ENCODE measurements around the gene POU2F2.

Gene POU2F2

DNA sequence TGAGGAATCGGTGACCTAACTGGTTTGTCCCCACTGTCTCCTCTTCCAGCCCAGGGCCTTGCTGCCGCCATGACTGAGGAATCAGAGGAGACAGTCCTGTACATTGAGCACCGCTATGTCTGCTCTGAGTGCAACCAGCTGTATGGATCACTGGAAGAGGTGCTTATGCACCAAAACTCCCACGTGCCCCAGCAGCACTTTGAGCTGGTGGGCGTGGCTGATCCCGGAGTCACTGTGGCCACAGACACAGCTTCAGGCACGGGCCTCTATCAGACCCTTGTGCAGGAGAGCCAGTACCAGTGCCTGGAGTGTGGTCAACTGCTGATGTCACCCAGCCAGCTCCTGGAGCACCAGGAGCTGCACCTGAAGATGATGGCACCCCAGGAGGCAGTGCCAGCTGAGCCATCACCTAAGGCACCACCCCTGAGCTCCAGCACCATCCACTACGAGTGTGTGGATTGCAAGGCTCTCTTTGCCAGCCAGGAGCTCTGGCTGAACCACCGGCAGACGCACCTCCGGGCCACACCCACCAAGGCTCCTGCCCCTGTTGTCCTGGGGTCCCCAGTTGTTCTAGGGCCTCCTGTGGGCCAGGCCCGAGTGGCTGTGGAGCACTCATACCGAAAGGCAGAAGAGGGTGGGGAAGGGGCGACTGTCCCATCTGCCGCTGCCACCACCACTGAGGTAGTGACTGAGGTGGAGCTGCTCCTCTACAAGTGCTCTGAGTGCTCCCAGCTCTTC, 53.5 kb downstream of the POU2F2 start:
- no peak for DNase-seq

- DNase-seq, result no peak
These were observed 54.2 kb downstream of the POU2F2 start for GRCh38 chr19:42078058-42078457.

- DNase-seq, result no peak
These were observed 55.8 kb downstream of the POU2F2 start for GRCh38 chr19:42076380-42076944.

DNA sequence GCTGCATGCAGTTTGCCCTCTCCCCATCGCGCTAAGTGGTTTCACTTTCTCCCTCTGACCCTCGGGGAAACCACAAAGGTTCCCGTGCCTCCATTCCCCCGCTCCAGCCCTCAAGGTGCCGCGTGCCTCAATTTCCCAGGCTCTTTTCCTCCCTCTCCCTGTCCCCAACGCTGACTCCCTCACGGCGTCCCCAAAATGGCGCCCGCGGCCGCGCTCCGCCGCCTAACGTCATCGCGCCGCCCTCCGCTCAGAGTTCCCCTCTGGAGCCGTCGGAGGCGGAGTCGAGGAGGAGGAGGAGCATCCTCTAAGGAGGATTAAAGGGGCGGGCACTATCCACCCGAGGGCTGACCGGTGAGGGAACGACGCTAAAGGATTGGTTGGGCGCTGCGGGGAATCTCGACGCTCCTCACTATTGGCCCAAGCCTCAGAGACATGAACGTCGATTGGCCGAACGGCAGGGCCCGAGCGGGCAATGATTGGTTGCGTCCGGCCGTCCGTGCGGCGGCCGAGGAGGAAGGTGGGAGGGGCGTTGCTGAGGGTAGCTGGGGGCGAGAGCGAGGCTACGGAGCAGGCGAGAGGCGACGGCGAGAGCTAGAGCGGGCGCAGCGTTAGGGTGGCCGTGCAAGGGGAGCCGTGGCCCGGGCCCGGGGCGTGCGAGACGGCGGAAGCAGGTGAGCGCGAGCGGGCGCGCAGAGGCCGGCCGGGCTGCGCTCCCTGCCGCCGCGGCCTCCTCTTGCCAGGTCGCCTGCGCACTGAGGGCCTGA, 56.4 kb downstream of the POU2F2 start, which contains the start of gene ZNF574:
ZNF574 (plus strand) TSS at position 551 of the 764 bp plus-strand sequence. CDS start 2,441 bp downstream, outside the sequence.
- peak; percentile 100 for DNase-seq

DNA sequence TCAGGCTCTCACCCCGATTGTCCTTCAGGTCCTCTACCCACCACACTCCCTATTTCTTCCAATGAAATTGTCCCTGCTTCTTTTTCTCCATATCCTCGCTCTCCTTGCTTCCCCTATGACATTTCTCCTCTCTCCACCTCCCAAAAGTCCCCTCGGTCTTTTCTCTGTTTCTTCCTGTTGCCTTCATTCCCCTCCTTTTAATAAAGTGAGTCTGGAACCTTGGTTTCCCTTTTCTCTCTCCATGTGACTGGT, 57.0 kb downstream of the POU2F2 start:
- DNase-seq, result no peak

DNA sequence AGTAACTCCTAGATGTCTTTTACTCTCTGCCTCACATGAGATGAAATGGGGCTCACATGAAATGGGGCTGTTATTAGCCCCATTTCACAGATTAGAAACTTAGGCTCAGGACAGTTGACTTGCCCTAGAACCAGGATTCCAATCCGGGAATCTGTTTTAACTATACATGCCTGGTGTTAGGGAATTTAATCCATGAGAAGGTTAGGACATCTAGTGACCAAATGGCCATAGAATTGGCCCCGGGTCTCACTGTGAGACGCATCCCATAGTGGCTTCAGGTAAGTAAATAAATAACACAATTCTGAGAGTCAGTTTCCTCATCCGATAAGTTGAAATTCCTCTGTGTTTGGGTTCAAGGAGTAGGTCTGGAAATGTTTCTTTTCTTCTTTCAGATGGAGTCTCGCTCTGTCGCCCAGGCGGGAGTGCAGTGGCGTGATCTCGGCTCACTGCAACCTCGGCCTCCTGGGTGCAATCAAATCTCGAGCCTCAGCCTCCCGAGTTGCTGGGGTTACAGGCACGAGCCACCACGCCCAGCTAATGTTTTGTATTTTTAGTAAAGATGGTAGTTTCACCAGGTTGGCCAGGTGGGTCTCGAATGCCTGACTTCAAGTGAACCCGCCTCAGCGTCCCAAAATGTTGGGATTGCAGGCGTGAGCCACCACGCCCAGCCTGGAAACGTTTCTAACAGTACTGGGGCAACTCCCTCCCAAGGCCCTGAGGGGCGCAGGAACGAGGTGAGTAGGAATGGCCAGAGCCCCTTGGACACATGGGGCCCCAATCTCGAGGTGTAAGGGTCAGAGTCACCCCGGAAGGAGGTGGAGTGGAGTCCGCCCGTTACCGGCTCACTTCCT, 57.5 kb downstream of the POU2F2 start:
- peak; percentile 24 for DNase-seq

DNA sequence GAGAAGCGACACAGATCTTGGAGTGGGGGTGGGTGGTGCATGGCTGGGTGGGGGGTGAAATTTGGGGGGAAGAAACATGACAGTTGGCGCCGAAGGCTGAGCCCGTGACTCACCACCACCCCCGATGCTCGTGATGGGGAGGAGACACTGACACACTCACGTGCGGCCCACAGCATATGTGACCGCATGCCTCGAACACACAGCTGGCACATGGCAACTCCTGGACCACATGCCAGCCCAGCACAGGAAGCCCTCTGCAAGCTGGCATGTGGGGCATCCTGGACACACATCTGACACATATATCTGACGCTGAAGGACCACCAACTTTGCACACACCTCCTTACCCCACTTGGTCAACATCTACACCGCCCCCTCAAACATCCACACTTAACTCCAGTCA, 61.0 kb downstream of the POU2F2 start:
- no peak for DNase-seq

- no peak for DNase-seq
These were observed 62.5 kb downstream of the POU2F2 start, which contains the start of gene GRIK5 for GRCh38 chr19:42069619-42070351. Gene GRIK5, minus strand, starts transcription at chr19:42070206. Its CDS starts 4,436 bp downstream, at chr19:42065770.

- no peak for DNase-seq
These were observed 63.3 kb downstream of the POU2F2 start for GRCh38 chr19:42068756-42069571.

DNA sequence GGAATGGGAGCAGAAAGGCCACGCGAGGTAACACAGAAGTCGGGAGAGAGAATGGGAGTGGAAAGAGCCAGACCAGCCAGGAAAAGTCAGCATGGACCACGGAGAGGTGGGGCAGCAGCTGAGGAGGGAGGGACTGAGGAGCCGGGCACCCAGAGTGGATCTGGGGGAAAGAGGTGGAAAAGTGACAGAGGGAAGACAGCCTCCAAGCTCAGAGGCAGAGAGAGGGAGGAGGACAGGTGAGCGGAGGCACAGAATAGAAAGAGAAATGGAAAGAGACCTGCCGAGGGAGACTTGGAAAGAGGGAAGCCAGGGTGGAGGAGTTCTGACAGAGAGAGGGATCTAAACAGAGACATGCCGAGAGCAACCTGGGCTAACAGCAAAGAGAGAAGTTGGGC, 63.9 kb downstream of the POU2F2 start:
- DNase-seq, result no peak

- DNase-seq, result no peak
These were observed 64.8 kb downstream of the POU2F2 start for GRCh38 chr19:42067315-42067888.

DNA sequence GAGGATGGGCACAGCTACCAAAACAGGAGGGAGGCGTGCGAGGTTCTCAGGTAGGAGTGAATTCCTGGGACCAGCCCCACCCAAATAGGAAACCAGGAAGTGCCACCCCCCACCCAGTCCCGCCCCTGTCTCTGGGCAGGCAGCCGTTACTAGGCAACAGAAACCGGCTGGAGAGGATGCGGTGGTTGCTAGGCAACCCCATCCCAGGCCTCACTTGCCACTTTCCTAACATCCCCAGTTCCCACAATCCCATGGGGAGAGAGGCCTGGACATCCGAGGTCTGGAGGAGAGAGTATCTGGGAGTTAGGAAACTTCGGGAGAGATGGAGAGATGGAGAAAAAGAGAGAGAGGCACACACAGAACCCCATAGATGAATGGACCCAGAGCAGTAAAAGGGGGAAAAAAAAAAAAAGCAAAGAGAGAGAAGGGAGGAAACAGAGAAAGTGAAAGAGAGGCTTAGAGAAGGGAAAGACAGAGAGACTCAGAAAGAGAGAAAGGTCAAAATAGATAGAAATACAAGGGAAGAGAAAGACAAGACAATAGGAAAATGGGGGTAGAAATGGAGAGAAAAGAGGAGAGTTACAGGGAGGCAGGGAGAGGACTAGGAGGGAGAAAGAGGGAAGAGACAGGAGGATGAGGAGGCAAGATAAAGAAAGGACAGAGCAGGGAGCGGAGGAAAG, 66.0 kb downstream of the POU2F2 start:
- peak; percentile 18 for DNase-seq

DNA sequence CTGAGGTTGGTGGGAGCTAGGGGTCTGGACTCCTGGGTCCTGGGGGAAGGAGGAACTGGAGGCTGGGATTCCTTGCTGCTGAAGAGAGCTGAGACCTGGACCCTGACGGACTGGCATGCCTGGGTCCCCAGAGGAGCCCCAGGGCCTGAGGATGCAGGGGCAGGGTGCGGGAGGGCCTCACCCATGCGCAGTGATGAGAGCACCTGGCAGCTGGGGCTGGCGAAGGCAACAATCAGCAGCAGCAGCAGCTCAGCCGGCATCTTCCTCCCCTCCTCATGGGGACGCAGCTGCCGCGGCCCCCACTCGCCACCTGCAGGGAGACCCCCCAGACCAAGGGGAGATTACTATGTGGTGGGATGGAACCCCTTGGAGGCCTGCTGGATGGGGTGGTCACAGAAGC, 66.7 kb downstream of the POU2F2 start:
- DNase-seq, result no peak

GRCh38 chr19:42065051-42065450, 67.2 kb downstream of the POU2F2 start:
- DNase-seq, result no peak

- DNase-seq, result no peak
These were observed 67.8 kb downstream of the POU2F2 start for GRCh38 chr19:42064432-42064831.

DNA sequence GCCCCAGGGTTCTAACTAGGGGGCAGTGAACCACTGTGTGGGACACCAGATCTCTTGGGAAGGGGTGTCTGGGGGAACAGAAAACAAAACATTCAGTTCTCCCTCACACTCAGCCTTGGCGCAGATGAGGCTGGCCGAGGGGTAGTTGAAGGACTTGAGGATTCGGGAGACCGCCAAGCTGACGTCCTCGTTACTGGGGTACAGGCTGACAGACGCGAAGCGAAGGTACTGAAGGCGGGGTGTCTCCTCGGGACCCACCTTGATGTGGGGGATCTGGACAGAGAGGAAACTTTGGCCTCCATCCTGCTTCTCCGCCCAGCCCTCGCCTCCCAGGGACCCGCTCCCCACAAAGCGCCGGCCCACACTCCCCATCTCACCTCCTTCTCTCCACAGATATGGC, 69.9 kb downstream of the POU2F2 start:
- no peak for DNase-seq

DNA sequence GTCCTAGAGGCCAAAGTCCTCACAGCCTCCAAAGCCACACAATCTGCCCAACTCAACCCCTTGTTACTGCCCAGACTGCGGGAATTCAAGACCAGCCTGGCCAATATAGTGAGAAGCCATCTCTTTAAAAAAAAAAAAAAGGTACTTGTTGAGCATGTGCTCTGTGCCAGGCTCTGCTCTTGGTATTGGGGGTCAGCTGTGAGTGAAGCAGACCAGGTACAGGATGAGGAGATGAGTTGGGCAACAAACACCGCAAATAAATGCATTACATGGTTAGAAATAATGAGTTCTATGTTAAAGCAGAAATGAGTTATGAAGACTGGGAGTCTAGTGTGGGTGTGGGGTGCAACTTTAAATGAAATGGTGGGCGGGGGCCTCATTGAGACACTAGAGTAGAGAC, 72.1 kb downstream of the POU2F2 start:
- no peak for DNase-seq

GRCh38 chr19:42059196-42059595, 73.0 kb downstream of the POU2F2 start:
- no peak for DNase-seq

- DNase-seq, result no peak
These were observed 74.4 kb downstream of the POU2F2 start for GRCh38 chr19:42057846-42058245.

GRCh38 chr19:42054205-42054604, 78.0 kb downstream of the POU2F2 start:
- DNase-seq, result no peak
